Measurements from ENCODE around the gene NFILZ. TPM values are rescaled to one million over a fixed set of nuclear protein-coding genes. Genes with fewer than 3 reads are reported as not detected.

NFILZ gene, protein sequence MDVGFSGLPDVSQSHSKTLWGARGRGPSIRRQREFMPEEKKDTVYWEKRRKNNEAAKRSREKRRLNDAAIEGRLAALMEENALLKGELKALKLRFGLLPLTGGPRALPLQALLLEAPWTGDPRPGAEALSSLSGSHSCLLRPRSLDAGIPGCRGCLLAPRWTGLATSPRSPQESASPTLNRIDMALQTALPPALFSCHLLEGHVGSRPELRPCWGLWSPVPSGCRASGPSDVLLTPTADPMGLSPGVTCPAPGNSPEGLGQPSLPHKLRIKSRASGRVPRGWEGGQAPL
- total RNA-seq (not detected), polyA plus RNA-seq (not detected)

DNA sequence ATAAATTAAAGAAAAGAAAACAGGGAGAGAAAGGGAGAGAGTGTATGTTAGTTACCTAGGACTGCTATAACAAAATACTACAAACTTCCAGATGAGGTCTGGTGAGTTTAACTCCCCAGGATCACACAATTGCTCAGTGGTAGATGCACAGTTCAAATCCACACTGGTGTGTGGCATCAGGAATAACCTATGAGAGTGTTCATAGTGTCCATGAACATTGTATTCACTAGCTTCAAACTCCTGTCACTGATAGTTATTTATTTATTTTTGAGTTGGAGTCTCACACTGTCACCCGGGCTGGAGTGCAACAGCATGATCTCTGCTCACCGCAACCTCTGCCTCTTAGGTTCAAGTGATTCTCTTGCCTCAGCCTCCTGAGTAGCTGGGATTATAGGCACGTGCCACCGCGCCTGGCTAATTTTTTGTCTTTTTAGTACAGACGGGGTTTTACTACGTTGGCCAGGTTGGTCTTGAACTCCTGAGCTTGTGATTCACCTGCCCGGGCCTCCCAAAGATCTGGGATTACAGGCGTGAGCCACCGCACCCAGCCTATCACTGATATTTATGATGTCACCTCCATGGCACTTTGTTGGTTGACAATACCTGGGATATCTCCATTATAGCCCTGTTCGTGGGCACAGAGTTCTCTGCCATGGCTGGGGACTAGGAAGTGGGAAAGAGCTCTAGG, at the start of gene NFILZ:
Gene NFILZ (plus strand): TSS at position 638 of the 688 bp plus-strand sequence. CDS start 46,133 bp downstream, outside the sequence.
- H3K27ac ChIP-seq = peak within 1 kb of the TSS in 3 of 4 donors; percentile 31 to 74 (median 49)
- H3K9me3 ChIP-seq = peaks cover 0 to 7% (median 0%) of the 10 kb centered on the region in 4 donors
- no peak for DNase-seq
- H3K4me1 ChIP-seq = peaks cover 0 to 11% (median 2%) of the 10 kb centered on the region in 4 donors
- TF ChIP-seq, protein P1, sequence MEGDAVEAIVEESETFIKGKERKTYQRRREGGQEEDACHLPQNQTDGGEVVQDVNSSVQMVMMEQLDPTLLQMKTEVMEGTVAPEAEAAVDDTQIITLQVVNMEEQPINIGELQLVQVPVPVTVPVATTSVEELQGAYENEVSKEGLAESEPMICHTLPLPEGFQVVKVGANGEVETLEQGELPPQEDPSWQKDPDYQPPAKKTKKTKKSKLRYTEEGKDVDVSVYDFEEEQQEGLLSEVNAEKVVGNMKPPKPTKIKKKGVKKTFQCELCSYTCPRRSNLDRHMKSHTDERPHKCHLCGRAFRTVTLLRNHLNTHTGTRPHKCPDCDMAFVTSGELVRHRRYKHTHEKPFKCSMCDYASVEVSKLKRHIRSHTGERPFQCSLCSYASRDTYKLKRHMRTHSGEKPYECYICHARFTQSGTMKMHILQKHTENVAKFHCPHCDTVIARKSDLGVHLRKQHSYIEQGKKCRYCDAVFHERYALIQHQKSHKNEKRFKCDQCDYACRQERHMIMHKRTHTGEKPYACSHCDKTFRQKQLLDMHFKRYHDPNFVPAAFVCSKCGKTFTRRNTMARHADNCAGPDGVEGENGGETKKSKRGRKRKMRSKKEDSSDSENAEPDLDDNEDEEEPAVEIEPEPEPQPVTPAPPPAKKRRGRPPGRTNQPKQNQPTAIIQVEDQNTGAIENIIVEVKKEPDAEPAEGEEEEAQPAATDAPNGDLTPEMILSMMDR (IDR thresholded peaks at IDR 0.05) = no peak
- TF ChIP-seq POLR2A (IDR thresholded peaks at IDR 0.05) (no peak), EP300 (IDR thresholded peaks at IDR 0.05) (no peak), POLR2AphosphoS5 (IDR thresholded peaks at IDR 0.05) (no peak)
- intact Hi-C loops (cut with DNase I) = no loop called here
- no peaks in the 10 kb centered on the region for H3K27me3 ChIP-seq
- H3K36me3 ChIP-seq = no peaks in the 10 kb centered on the region
- WGBS, 2 donors = 86 to 90% methylated on average over 11 of the region's 11 CpGs
- no peak within 1 kb of the TSS for H3K4me3 ChIP-seq

GRCh38 chr19:8580710-8581281, 49.6 kb upstream of the NFILZ start:
- DNase-seq = peak; percentile 88
- peaks cover 4 to 18% (median 17%) of the 10 kb centered on the region in 3 donors for H3K27me3 ChIP-seq
- no peaks in the 10 kb centered on the region for H3K9me3 ChIP-seq
- no peak overlapping the region for H3K4me3 ChIP-seq
- WGBS, 2 donors = 2 to 4% methylated on average over 21 of the region's 21 CpGs
- peaks cover 0 to 9% (median 3%) of the 10 kb centered on the region in 4 donors for H3K4me1 ChIP-seq
- H3K27ac ChIP-seq = no peak overlapping the region
- H3K36me3 ChIP-seq = peaks cover 0 to 26% (median 0%) of the 10 kb centered on the region in 4 donors
- intact Hi-C loops (cut with DNase I) = loop anchor here (2.0 kb wide), 2 partner anchors 62 to 252 kb away; partner anchors contain the start of genes MBD3L1 and ZNF558
- TF ChIP-seq POLR2A (IDR thresholded peaks at IDR 0.05) (no peak), EP300 (IDR thresholded peaks at IDR 0.05) (no peak), POLR2AphosphoS5 (IDR thresholded peaks at IDR 0.05) (peak in 3 of 4 donors; percentile 10 to 19 (median 18))
- TF ChIP-seq, protein P1 (IDR thresholded peaks at IDR 0.05) = peak; percentile 95 to 98 (median 96)

DNA sequence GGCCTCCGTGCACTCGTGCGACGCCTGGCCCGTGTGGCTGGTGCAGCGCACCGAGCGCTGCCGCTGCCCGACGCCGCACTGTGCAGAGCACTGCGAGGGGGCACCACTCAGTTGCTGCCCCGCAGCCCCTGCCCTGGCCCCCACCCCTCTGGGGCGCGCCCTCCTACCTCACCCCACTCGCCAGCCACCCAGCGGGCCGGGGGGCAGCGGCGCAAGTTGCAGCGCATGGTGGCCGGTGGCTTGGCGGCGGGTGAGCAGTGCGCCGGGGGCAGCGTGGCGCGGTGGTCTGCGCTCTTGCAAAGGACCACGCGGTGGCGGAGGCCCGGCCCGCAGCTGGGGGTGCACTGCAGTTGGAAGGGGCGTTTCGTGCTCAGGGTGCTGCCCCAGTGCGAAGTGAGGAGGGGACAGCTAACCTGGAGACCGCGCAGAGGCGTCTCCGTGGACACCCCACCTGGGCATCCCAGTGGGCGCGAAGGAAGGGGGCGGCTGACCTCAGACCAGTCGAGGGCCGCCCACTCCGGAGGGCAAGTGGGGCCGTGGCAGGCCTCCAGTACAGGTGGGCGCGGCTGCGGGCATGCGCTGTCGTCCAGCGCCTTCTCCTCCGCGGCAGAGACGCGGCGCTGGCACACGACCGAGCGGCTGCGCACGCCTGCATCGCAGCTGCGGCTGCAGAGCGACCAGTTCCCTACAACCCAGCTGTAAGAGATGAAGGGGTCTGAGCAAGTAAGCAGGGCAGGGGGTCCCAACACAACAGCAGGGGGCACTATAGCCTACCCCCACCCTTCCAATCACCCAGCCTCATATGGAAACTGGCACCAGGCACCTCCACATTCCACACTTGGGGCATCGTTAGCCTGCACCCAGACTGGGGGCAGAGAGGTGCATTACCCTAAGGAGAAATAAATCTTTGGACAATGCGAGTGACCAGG, 45.2 kb upstream of the NFILZ start:
- Histone ChIP-seq H3K9me3 (no peaks in the 10 kb centered on the region), H3K4me3 (no peak overlapping the region), H3K4me1 (peaks cover 0 to 6% (median 2%) of the 10 kb centered on the region in 4 donors), H3K27me3 (no peaks in the 10 kb centered on the region), H3K27ac (no peak overlapping the region), H3K36me3 (peaks cover 0 to 50% (median 0%) of the 10 kb centered on the region in 4 donors)
- intact Hi-C loops (cut with DNase I) = no loop called here
- WGBS, 2 donors = 77 to 86% methylated on average over 71 of the region's 71 CpGs
- no peak for DNase-seq
- TF ChIP-seq EP300 (IDR thresholded peaks at IDR 0.05) (no peak), POLR2AphosphoS5 (IDR thresholded peaks at IDR 0.05) (no peak), POLR2A (IDR thresholded peaks at IDR 0.05) (no peak)
- TF ChIP-seq, protein P1 (IDR thresholded peaks at IDR 0.05) = no peak
